Inflammatory macrophage (primary cell): ENCODE data around the gene MAPK6.

Experiments used
- DNase-seq, 2 donors: peaks; one replicate each; pipeline ENCODE4 v3.0.0-alpha.2; 2020 to 2022

MAPK6 gene

DNA sequence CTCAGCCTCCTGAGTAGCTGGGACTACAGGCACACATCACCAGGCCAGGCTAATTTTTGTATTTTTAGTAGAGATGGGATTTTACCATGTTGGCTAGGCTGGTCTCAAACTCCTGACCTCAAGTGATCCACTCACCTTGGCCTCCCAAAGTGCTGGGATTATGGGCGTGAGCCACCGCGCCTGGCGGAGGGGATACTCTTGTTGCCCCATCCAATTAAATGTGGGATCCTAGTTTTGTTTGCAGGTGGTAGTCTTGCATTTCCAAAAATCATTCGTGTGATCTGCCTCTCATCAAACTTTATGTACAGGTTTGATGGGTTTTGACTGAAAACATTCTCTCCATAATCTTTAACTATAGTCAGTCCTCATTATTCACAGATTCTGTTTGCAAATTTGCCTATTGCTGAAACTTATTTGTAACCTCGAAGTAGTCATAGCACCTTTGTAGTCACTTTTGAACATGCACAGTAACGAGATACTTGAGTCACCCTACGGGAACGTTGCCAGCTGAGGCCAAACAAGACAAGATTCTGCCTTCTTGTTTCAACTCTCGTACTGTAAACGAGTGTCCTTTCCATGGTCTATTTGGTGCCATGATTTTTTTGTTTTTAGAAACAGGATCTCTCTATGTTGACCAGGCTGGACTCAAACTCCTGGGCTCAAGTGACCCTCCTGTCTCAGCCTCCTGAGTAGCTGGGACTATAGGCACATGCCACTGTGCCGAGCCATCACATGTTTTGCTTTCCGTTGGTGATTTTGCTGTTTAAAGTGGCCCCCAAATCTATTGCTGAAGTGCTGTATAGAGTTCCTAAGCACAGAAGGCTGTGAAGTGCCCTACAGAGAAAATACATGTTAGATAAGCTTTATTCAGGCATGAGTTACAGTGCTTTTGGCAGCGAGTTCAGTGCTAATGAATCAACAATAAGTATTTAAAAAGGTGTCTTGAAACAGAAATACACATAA is 8.1 kb upstream of the MAPK6 start:
- no peak for DNase-seq

DNA sequence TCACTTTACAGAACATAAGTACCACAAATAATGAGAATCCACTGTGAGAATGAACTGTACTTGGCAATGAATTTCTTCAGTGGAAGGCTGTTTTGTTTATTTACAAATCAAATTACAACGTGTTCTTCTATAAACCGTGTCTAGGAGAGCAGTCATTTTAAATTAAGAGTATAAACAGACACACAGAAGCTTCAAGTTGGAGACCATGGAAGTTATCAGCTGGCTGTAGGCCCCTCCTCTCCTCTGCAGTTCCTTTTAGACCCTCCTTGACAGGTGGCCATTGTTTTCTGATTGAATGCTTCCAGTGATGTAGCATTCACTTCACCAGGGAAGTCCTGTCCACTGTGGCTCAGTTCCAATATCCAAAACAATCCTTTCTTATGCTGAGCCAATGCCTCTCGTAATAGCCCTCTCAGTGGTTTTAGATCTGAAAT is 7.3 kb upstream of the MAPK6 start:
- no peak for DNase-seq

DNA sequence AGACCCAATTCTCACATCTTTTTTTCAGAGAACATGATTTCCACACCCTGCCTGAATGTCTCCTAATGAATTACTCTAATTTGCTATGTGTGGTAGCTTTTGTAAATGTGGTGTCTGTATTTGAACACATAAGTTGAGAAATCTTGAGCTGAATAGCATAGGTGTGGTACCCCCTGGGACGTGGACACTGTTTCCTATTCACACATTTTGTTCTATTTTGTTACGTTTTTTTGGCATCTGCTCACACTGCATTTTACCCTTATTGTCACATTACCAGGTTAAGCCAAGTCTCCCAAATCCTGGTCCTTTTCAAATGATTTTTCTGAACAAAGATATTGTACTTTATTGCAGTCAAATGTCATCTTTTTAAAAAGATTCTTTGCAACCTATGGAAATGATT is 6.8 kb upstream of the MAPK6 start:
- DNase-seq, result no peak

DNA sequence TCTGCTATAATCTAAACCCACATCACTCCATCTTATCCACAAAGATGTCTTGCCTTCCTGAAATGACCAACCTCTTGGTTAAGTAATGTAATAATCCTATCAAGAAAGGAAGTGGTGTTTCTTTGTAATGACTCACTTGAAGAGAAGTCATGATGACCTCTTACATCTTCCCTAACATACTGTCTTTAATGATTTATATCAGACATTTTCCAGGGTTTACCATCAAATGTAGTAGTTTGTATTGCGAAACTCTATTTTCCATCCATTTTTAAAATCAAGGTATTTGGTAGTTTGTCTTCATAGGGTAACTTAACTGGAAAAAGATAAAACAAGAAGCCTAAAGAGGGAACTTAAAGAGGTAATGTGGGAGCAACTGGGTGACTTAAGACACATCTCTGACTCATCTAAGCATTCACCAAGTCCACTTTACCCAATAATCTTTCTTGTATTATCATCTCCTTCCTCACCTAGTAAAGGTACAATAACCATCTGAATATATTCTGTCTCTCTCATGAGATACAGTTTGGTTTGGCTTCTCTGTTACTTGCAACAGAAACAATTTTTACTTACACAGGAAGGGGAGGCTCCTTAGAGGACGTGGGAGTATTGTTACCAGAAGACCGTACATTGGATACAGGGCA is 5.7 kb upstream of the MAPK6 start:
- DNase-seq, result peak; percentile 66 to 88

DNA sequence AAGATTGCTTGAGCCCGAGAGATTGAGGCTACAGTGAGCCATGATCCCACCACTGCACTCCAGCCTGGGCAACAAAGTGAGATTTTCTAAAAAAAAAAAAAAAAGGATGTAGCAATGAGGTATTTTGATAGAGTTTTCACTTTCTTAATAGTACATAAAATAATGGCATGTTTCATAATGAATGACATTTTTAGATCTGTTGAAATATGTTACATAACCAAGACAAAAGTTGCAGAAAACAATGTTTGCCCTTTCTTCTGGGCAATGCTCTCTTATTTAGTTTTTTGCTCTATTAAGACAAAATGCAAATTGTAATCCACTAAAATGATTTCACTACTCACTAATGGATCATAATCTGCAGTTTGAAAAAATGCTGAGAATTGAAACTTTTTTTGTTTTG is 4.4 kb upstream of the MAPK6 start:
- DNase-seq, result peak in 1 of 2 donors; percentile 87

DNA sequence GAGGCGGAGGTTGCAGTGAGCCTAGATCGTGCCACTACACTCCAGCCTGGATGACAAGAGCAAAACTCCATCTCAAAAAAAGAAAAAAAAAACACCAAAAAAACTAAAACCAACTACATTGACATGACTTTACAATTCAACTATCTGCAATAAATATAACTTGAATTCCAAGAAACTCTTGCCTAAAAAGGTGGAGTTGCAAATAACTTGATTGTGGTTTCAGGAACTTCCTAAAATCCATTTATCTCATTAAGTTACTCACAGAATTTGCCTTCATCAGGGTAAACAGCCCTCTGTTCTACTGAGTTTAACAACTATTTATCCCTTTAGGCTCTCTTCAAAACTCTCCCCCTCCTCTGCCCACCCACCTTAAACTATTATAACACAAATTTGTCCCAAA is 2.7 kb upstream of the MAPK6 start:
- peak in 1 of 2 donors; percentile 80 for DNase-seq

DNA sequence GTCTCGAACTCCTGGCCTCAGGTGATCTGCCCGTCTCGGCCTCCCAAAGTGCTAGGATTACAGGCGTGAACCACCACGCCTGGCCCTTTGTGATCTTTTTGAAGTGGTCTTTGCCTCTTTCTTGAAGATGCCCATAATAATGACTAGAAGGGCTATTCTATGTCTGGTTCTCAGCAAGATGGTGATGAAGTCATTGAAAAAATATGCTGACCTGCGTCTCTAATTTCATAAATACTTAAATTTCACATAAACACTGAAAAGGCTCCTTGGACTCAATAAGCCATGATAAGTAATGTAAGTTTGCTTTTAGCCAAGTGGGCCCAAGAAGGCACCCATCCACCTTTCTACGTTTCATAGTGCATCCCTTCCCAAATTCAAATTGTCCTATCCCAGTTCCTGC is 775 bp upstream of the MAPK6 start:
- DNase-seq, result no peak

DNA sequence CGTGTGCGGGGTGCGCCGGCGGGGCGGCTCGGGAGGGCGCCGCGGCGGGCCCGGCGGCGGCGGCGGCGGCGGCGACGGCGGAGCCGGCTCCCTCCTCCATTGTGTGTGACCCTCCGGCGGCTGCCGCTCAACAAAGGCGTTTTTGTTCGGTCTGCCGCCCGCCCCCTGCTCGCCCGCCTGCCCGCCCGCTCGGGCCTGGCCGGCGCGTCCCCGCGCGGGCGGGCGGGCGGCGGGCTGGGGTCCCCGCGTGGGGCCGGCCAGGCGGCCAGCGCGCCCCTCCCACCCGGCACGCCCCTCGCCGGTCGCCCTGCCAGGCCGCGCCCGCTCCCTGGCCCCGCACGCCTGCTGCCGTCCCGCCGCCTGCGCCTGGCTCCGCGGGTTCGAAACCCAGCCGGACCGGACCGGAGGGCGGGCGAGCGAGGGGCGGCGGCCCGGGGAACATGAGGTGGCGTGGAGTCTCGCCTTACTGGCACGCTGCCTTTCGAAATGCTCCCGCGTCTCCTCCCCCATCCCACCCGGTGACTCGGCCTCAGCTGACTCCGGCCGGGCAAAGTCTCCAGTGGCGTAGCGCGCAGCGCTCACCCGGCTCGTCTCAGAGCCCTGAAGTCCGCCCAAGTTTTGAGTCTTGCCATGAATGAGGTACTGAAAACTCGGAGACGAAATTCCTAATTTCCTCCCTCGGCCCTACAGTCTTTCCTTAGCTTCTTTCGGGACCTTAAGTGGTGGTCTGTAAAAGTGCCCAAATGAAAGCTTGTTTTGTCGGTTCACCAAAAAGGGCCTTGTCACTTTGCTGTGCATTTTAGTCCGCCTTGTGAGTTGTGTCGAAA is 588 bp downstream of the MAPK6 start:
- DNase-seq, result peak; percentile 95 to 97

DNA sequence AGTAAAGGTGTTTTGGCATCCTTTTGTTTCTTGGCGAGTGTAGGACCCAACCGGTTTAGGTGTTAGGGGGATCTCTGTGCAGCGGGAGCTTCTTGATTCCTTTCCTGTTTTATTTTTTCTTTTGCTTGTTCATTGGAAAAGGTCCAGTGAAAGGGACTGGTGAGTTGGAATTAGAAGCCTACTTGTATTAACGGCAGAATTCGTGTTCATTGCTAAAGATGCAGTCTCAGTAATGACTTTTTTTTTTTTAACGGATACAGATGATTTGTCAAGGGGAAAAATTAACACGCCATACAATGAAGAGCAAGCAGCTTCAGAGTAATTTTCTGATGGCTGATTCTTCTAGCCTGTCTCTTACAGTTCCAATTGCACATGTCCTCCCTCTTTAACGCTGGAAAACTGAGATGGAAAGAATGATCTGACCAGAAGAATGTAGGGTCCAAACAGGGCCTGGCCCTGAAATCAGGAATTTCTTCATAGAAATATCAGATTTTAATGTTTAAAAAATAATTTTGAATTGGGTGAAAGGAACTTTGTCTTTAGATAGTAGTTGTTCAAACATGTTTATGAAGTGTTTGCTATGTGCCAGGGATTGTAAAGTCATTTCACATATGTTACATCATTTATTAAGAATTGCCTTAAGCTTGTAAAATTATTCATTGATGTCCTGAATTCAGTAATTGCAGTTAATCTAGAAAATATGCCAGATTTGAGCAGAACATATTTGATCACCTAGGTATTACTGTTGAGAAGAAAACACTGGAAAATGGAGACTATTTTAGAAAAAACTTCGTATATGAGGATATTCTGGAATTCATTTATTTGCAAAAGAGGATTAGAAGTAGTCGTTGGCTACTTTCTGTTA is 1.4 kb downstream of the MAPK6 start:
- DNase-seq, result no peak

DNA sequence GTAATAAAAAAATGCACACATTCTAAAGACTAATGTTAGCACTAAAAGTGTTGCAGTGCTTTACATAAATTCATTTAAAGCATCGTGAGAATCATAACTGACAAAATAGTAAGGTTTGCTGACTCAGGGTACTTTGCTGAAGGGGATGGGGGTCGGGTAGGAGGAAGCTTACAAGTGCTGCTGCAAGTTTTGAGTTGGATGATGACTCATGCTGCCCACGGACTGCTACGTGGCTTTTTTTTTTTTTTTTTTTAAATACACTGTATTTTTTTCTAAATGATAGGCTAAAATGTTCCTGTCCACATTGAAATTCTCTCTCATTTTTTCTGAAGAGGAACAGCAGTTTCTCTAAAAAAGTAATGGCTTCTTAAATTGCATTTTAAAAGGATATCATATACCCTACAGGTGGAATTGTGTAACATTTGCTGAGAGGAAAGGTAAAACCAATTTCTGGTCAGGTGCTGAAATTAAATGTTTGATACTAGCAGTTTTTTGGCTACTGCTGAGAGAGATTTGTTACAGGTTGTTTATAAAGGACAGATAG is 2.2 kb downstream of the MAPK6 start:
- peak; percentile 84 to 89 for DNase-seq

DNA sequence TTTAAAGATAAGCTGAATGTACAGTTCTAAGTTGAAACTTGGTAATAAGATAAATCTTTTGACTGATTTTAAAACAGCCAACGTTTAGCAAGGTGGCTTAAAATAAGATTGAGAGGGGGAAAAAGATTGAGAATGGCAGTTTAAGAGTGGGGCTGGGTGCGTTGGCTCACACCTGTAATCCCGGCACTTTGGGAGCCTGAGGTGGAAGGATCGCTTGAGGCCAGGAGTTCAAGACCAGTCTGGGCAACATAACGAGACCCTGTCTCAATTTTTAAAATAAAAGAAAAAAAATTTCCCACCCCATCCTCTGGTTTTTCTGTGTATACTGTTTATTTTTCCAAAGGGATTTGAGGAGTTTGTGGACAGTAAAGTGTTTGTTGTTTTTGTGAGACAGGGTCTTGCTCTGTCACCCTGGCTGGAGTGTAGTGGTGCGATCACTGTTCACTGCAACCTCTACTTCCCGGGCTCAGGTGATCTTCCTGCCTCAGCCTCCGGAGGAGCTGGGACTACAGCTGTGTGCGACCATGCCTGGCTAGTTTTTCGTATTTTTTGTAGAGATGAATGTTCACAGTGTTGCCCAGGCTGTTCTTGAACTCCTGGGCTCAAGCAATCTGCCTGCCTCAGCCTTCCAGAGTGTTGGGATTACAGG is 3.0 kb downstream of the MAPK6 start:
- no peak for DNase-seq

DNA sequence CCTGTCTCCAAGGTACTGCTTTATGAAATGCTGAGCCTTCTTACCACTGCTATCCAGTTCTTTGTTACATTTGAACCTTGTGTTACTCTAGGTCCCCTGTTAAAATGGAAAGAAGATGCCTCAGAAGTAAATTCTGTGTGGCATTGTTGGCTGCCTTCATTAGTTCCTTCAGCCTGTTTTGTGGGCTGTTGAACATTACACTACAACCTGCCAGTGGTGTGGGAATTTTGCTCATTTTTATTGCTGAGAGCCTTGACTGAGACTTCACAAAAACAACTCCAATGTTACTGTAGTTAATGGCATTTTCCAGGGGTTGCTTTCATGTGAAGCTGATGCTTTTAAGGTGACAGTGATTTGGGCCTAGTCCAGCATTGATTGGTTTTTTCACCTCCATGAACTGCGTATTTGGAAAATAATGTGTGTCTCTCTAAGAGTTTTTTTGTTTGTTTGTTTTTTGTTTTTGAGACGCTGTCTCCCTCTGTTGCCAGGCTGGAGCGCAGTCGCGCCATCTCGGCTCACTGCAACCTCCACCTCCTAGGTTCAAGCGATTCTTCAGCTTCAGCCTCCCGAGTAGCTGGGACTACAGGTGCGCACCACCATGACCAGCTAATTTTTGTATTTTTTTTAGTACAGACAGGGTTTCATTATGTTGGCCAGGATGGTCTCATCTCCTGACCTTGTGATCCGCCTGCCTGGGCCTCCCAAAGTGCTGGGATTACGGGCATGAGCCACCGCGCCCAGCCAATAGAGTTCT is 4.3 kb downstream of the MAPK6 start:
- DNase-seq, result no peak

DNA sequence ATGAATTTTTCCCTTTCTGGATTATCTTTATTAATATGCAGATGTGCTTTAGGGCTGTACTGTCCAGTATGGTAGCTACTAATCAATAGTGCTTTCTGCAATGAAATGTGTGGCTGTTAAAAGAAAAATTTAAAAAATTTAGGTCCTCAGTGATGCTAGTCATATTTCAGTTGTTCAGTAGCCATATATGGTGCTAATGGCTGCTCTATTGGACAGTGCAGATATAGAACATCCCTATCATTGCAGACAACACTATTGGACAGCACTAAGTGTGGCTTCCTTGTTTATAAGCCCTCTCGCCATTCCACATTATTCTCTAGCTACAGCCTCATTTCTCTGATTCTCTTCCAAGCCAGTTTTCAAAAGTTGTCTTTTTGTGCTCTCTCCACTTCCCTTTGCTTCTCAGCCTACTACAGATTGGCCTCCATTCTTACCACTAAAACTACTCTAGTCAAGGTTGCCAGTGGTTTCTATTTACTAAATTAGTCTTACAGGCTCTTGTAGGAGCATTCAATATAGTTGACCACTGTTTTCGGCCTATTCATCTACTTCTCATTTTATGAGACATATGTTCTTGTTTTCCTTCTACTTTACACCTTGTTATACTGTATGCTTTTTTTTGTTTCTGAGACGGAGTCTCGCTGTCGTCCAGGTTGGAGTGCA is 9.5 kb downstream of the MAPK6 start:
- no peak for DNase-seq

DNA sequence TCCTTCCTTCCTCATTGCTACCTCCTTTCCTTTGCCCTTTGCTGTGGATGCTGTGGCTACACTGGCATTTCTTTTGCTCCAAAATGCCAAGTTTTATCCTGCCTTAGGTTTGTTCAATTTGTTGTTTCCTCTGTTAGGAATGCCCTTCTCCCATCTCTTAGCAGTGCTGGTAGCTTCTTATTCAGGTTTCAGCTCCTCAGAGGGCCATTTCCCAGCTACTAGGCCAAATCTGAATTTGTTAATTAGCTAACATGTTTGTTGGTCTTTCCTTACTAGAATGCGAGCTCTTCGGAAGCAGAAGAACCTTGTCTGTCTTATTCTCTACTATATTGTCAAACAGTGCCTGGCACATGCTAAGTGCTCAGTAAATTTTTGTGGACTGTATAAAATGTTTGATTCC is 11.0 kb downstream of the MAPK6 start:
- DNase-seq, result no peak

DNA sequence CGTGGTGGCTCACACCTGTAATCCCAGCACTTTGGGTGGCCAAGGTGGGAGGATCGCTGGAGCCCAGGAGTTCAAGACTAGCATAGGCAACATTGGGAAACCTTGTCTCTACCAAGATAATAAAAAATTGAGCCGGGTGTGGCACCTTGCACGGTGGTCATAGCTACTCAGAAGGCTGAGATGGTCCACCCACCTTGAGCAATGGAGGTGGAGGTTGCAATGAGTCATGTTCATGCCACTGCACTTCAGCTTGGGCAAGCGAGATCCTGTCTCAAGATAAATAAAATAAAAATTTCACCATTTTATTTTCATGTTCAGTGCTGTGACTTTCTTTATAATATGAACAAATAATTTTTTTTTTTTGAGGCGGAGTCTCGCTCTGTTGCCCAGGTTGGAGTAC is 12.5 kb downstream of the MAPK6 start:
- DNase-seq, result peak in 1 of 2 donors; percentile 48

DNA sequence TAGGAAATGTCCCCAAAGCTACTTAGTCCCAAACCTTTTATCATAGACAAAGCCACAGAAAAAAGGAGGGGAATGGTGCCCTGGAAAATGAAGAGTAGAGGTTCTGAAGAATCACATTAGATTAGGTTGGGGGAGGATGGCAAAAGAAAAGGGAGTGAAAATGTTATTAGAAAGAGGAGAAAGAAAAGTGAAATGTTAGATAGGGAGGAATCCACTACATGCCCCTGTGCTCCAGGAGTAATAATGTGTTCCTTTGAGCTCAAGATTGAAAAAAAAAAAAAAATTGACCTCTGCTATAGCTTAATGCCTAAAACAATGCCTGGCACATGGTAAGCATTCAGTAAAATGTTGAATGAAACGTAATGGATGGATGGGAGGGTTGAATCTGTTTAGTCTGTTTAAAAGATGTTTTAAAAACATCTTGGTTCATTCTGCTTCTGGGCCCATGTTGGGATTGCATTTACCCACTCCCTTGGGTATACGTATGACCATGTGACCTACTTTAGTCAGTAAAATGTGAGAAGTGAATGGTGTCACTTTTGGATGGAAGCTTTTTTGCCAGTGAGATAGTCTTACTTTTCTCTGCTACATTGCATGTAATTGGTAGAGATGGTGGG is 19.0 kb downstream of the MAPK6 start:
- no peak for DNase-seq

DNA sequence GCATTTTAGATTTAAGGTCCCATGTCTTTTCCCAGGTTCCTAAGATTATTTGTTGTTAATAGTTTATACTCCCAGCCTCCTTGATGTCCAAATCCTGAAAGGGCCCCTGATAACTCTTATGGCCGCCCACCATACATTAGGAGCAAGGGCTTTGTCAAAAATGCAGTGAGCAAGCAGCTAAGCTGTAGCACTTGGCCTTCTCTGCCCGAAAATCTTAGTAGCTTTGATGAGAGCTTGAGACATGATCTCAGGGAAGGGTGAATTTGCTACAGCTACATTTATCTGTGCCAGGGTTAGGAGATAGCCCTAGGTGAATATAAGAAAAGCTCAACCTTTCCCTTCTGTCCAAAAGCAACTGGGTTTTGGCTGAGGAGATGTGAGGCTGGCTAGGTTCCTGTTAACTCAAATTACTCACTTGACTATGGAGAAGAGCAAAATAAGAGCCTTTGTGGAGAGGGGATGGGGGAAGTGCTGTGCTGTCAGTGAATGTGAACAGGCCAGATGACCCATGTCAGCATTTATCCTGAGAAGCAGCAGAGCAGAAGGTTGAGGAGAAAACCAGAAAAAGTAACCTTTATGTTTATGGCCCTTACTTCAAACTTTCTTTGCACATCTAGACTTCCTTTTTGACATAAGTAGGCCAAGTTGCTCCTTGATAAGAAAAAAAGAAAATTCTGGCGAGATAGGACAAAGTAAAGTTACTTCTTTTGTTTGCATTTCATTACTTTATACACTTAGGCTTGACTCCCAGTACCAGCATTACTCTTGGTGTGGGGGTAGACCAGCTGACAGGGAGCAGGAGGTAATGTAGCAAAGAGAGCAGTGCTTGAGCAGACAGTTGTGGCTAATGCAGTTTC is 21.1 kb downstream of the MAPK6 start:
- peak; percentile 52 to 56 for DNase-seq
